ENCODE data around the gene STK32B.

STK32B gene

GRCh38 chr4:5126857-5127256, 75.6 kb downstream of the STK32B start:
- DNase-seq, result no peak

GRCh38 chr4:5127556-5127955, 76.3 kb downstream of the STK32B start:
- DNase-seq, result no peak

- no peak for DNase-seq
Observed at GRCh38 chr4:5128569-5128968, 77.3 kb downstream of the STK32B start.

- no peak for DNase-seq
Observed at GRCh38 chr4:5133201-5133600, 81.9 kb downstream of the STK32B start.

- no peak for DNase-seq
Observed at GRCh38 chr4:5133933-5134594, 82.8 kb downstream of the STK32B start.

- no peak for DNase-seq
Observed at GRCh38 chr4:5134620-5135019, 83.3 kb downstream of the STK32B start.

- no peak for DNase-seq
Observed at GRCh38 chr4:5137226-5137625, 85.9 kb downstream of the STK32B start.

GRCh38 chr4:5137927-5138326, 86.6 kb downstream of the STK32B start:
- no peak for DNase-seq

- no peak for DNase-seq
Observed at GRCh38 chr4:5138389-5138788, 87.1 kb downstream of the STK32B start.

GRCh38 chr4:5139141-5139540, 87.9 kb downstream of the STK32B start:
- DNase-seq, result no peak

- DNase-seq, result no peak
Observed at GRCh38 chr4:5141802-5142201, 90.5 kb downstream of the STK32B start.

- no peak for DNase-seq
Observed at GRCh38 chr4:5142726-5143125, 91.4 kb downstream of the STK32B start.

- no peak for DNase-seq
Observed at GRCh38 chr4:5143306-5143861, 92.1 kb downstream of the STK32B start.

GRCh38 chr4:5143940-5144339, 92.7 kb downstream of the STK32B start:
- DNase-seq, result no peak

- no peak for DNase-seq
Observed at GRCh38 chr4:5144384-5144783, 93.1 kb downstream of the STK32B start.

GRCh38 chr4:5146248-5146647, 95.0 kb downstream of the STK32B start:
- DNase-seq, result no peak

- no peak for DNase-seq
Observed at GRCh38 chr4:5152521-5152920, 101.2 kb downstream of the STK32B start.

GRCh38 chr4:5156682-5157081, 105.4 kb downstream of the STK32B start:
- DNase-seq, result no peak

GRCh38 chr4:5157791-5158770, 106.8 kb downstream of the STK32B start:
- no peak for DNase-seq

GRCh38 chr4:5158825-5159224, 107.5 kb downstream of the STK32B start:
- no peak for DNase-seq

- no peak for DNase-seq
Observed at GRCh38 chr4:5160668-5161067, 109.4 kb downstream of the STK32B start.

GRCh38 chr4:5162909-5163508, 111.7 kb downstream of the STK32B start:
- DNase-seq, result no peak

- DNase-seq, result no peak
Observed at GRCh38 chr4:5164221-5164912, 113.1 kb downstream of the STK32B start.

All from activated CD4-positive, alpha-beta T cell treated with anti-CD3 and anti-CD28 coated beads for 1 hour (primary cell).